PC-3 (cell line): Measurements from ENCODE around the gene CHMP5. TPM values are rescaled to one million over a fixed set of nuclear protein-coding genes. Genes with fewer than 3 reads are reported as not detected.

Experiments
- ATAC-seq: fragments of 200-7000 bp; cut with Tn5 transposase; 2 replicates; pipeline ENCODE4 v1.9.1; 2020; ENCODE audit warnings: mild to moderate bottlenecking, moderate library complexity
- BruUV-seq: library from RNA; stranded (reverse); fragments of 400-500 nt; replicated peaks from 2 replicates; lab custom pipeline; 2021; lab: Mats Ljungman, UMichigan
- CTCF ChIA-PET: fragments of 300-600 bp; sonication (Branson Sonifier 250); formaldehyde crosslinking; loops from one replicate; lab custom pipeline; 2022; ENCODE audit warnings: antibody characterized with exemption; lab: Charles Lee
- POLR2A ChIA-PET: fragments of 300-600 bp; sonication (Branson Sonifier 250); formaldehyde crosslinking; loops from one replicate; lab custom pipeline; 2022; ENCODE audit warnings: antibody characterized with exemption; ENCODE audit not compliant: unreplicated experiment; lab: Charles Lee
- DNase-seq: peaks from one replicate; pipeline ENCODE4 v3.0.0-alpha.2; 2015
- H2AFZ ChIP-seq: fragments of 300-600 bp; sonication (generic); 2 replicates; pipeline ENCODE4 v1.6.0; 2016; ENCODE audit warnings: antibody characterized with exemption, low read length
- H3F3A ChIP-seq: fragments of 300-600 bp; sonication (generic); one replicate; pipeline ENCODE4 v1.6.0; 2017; ENCODE audit warnings: antibody characterized with exemption, low read length, control low read depth, mild to moderate bottlenecking; ENCODE audit not compliant: unreplicated experiment
- H3K27ac ChIP-seq: fragments of 300-600 bp; sonication (generic); 2 replicates; pipeline ENCODE4 v1.5.1; 2016; ENCODE audit warnings: mild to moderate bottlenecking, low read length
- H3K27me3 ChIP-seq: fragments of 300-600 bp; sonication (generic); 2 replicates; pipeline ENCODE4 v1.6.1; 2016; ENCODE audit warnings: low read length, mixed read lengths
- H3K36me3 ChIP-seq: fragments of 300-600 bp; sonication (generic); 2 replicates; pipeline ENCODE4 v1.6.1; 2016; ENCODE audit warnings: low read depth, mixed run types, low read length, mixed read lengths
- H3K4me1 ChIP-seq: fragments of 300-600 bp; sonication (generic); 2 replicates; pipeline ENCODE4 v1.5.1; 2016; ENCODE audit warnings: low read length; ENCODE audit not compliant: insufficient read depth
- H3K4me2 ChIP-seq: fragments of 300-600 bp; sonication (generic); 2 replicates; pipeline ENCODE4 v1.6.0; 2016; ENCODE audit warnings: low read length
- H3K4me3 ChIP-seq: fragments of 300-600 bp; sonication (generic); 2 replicates; pipeline ENCODE4 v1.5.1; 2016; ENCODE audit warnings: mild to moderate bottlenecking, low read length, mixed read lengths
- H3K79me2 ChIP-seq: fragments of 300-600 bp; sonication (generic); 2 replicates; pipeline ENCODE4 v1.6.1; 2017; ENCODE audit warnings: low read length, mixed read lengths
- H3K9ac ChIP-seq: fragments of 300-600 bp; sonication (generic); 2 replicates; pipeline ENCODE4 v1.6.0; 2016; ENCODE audit warnings: mild to moderate bottlenecking, low read length
- H3K9me2 ChIP-seq: fragments of 300-600 bp; sonication (generic); replicated peaks from 2 replicates; pipeline ENCODE4 v1.6.1; 2016; ENCODE audit warnings: mixed run types, low read length, mixed read lengths
- H3K9me3 ChIP-seq: fragments of 300-600 bp; sonication (generic); 2 replicates; pipeline ENCODE4 v1.6.1; 2016; ENCODE audit warnings: low read length, mixed read lengths
- H4K20me1 ChIP-seq: fragments of 300-600 bp; sonication (generic); 2 replicates; pipeline ENCODE4 v1.6.1; 2016; ENCODE audit warnings: low read length, mixed read lengths
- EZH2 ChIP-seq: fragments of 300-600 bp; sonication (generic); IDR thresholded peaks from one replicate; pipeline ENCODE4 v1.6.1; 2017; ENCODE audit warnings: antibody characterized with exemption, mild to moderate bottlenecking, low read length; ENCODE audit not compliant: unreplicated experiment
- EZH2phosphoT487 ChIP-seq: fragments of 300-600 bp; sonication (generic); IDR thresholded peaks from 2 replicates; pipeline ENCODE4 v1.6.1; 2018; ENCODE audit warnings: mild to moderate bottlenecking, antibody characterized with exemption, low read length, borderline replicate concordance
- intact Hi-C: fragments of 100-400 bp; cut with micrococcal nuclease; formaldehyde crosslinking; loops from 2 replicates; pipeline ENCODE4 v1.9.0; 2023
- total RNA-seq: library from RNA; depleted of rRNA; stranded (reverse); fragments of >200 nt; gene quantifications from 2 replicates; pipeline ENCODE4 v1.2.3, GENCODE V29; 2014
- TF ChIP-seq, protein P1 (sequence below): fragments of 300-600 bp; sonication (generic); conservative IDR thresholded peaks from 2 replicates; pipeline ENCODE4 v1.5.1; 2017; ENCODE audit warnings: antibody characterized with exemption, low read depth, mild to moderate bottlenecking, low read length

The CHMP5 gene
- total RNA-seq, 1 experiment from 2014 or later: 65.0 TPM

DNA sequence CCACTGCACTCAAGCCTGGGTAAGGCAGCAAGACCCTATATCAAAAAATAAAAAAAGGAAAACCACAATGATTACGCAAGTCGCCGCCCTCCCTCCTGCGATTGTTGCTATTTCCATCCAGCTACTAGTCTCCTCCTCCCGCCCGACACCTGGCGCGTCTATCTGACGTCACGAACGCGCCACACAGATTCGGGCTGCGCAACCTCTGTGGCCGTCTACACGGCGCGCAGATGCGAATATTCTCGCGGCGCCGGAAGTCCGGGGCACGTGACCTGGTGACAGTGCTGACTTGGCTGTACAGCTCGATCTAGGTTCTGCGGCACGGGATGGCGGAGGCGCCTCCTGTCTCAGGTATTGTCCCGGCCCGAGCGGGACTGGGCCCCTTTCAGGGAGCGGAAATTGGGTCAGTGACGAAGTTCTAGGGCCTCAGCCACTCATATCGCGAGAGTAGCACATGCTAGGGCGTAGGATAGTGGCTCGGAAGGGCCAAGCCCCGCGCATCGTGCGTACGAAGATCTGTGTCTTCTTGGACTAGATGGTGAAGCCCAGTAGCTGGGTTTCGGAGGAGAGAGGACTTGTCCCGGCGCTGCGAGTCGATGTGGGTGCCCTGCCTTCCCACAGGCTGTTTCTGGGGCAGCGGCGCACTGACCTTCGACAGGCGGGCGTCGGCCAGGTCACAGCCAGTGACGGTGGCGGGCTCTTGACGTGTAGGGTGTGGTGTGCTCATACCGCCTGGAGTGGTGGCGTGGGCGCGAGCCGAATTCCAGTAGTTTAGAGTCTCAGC, 25.6 kb downstream of the CHMP5 start, which contains the start of gene NFX1:
NFX1 (plus strand) TSS at position 270 of the 784 bp plus-strand sequence; CDS start at position 327, 57 bp downstream.
- POLR2A ChIA-PET: interaction anchor here (0.6 to 1.0 kb wide), 5 partner anchors 11 to 183 kb away, joined by 3 to 19 read pairs (median 3); partner anchors contain the start of gene NOL6
- H2AFZ ChIP-seq: peak within 1 kb of the TSS; percentile 72

DNA sequence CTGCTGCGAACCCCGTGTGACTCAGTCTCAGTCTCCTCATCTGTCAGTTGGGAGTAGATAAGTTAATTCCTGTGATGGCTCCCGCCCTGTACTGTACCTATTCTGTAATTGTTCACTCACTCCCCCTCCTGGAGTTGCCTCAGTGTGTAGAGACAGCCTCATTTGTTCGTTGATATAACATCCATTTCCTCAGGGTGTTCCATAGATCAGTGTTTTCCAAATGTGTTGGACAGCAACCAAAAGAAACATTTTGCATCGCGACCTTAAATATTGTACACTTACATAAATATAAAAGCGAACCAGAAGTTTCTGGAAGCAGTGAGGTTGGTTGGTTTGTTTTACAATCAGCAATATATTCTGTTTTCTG, 26.2 kb downstream of the CHMP5 start:
- H3K27me3 ChIP-seq: no peaks in the 10 kb centered on the region
- peak overlapping the region; percentile 98 for H3K9ac ChIP-seq
- no peaks in the 10 kb centered on the region for H3K9me3 ChIP-seq
- H3K27ac ChIP-seq: peak overlapping the region; percentile 97
- H3F3A ChIP-seq: peaks cover 6% of the 10 kb centered on the region
- H3K79me2 ChIP-seq: peaks cover 56% of the 10 kb centered on the region
- H3K4me1 ChIP-seq: peaks cover 17% of the 10 kb centered on the region
- TF ChIP-seq EZH2phosphoT487: no peak
- TF ChIP-seq EZH2: no peak
- TF ChIP-seq, protein P1, sequence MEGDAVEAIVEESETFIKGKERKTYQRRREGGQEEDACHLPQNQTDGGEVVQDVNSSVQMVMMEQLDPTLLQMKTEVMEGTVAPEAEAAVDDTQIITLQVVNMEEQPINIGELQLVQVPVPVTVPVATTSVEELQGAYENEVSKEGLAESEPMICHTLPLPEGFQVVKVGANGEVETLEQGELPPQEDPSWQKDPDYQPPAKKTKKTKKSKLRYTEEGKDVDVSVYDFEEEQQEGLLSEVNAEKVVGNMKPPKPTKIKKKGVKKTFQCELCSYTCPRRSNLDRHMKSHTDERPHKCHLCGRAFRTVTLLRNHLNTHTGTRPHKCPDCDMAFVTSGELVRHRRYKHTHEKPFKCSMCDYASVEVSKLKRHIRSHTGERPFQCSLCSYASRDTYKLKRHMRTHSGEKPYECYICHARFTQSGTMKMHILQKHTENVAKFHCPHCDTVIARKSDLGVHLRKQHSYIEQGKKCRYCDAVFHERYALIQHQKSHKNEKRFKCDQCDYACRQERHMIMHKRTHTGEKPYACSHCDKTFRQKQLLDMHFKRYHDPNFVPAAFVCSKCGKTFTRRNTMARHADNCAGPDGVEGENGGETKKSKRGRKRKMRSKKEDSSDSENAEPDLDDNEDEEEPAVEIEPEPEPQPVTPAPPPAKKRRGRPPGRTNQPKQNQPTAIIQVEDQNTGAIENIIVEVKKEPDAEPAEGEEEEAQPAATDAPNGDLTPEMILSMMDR: 0 out of 2 replicates have a peak, but pooled peaks have one; percentile 15
- no peak for ATAC-seq
- peak overlapping the region; percentile 89 for H3K4me2 ChIP-seq
- CTCF ChIA-PET: no interaction called here
- H2AFZ ChIP-seq: peak overlapping the region; percentile 57; the same call in 1 of the 2 replicates
- peaks cover 6% of the 10 kb centered on the region for H3K36me3 ChIP-seq
- no peaks in the 10 kb centered on the region for H4K20me1 ChIP-seq
- no TSS peak for BruUV-seq
- peak overlapping the region; percentile 79 for H3K4me3 ChIP-seq
- DNase-seq: no peak
- intact Hi-C loops: loop anchor here (2.0 kb wide), 2 partner anchors 38 to 60 kb away; no protein-coding TSS in a partner anchor
- H3K9me2 ChIP-seq: no peaks in the 10 kb centered on the region
- POLR2A ChIA-PET: interaction anchor here (0.6 kb wide), 1 partner anchor 10 kb away, joined by 3 read pairs; no protein-coding TSS in a partner anchor

More for the DNA sequence above, 25.6 kb downstream of the CHMP5 start, which contains the start of gene NFX1:
- no peak for TF ChIP-seq EZH2phosphoT487
- TF ChIP-seq, protein P1: no peak
- no peak for TF ChIP-seq EZH2
- TSS peak; percentile 54 for BruUV-seq
- Histone ChIP-seq H3K4me1 (peaks cover 17% of the 10 kb centered on the region), H3F3A (peaks cover 6% of the 10 kb centered on the region), H3K27me3 (no peaks in the 10 kb centered on the region), H3K9me2 (no peaks in the 10 kb centered on the region), H3K9me3 (no peaks in the 10 kb centered on the region), H3K36me3 (peaks cover 6% of the 10 kb centered on the region), H3K9ac (peak within 1 kb of the TSS; percentile 98), H3K79me2 (peaks cover 50% of the 10 kb centered on the region), H3K4me2 (peak within 1 kb of the TSS; percentile 89), H4K20me1 (no peaks in the 10 kb centered on the region), H3K4me3 (peak within 1 kb of the TSS; percentile 79), H3K27ac (peak within 1 kb of the TSS; percentile 97)
- intact Hi-C loops: loop anchor here (2.0 kb wide), 2 partner anchors 38 to 60 kb away; no protein-coding TSS in a partner anchor
- CTCF ChIA-PET: interaction anchor here (0.7 kb wide), 1 partner anchor 55 kb away, joined by 10 read pairs; no protein-coding TSS in a partner anchor
- ATAC-seq (peak; percentile 94), DNase-seq (peak; percentile 96)
